OCI-LY1 (cell line): ENCODE measurements around the gene KRT20.

Experiments used
- H2AFZ ChIP-seq: fragments of 200-600 bp; sonication (generic), shearing (Covaris generic); 2 replicates; pipeline ENCODE4 v1.6.0; 2014; ENCODE audit warnings: antibody characterized with exemption, mild to moderate bottlenecking, low read length
- H3F3A ChIP-seq: fragments of 200-600 bp; sonication (generic), shearing (Covaris generic); 2 replicates; pipeline ENCODE4 v1.6.0; 2014; ENCODE audit warnings: mild to moderate bottlenecking, antibody characterized with exemption, low read length, moderate library complexity; ENCODE audit not compliant: insufficient read depth
- H3K27ac ChIP-seq: fragments of 200-600 bp; sonication (generic); 2 replicates; pipeline ENCODE4 v1.5.1; 2014; ENCODE audit warnings: low read length, mixed run types, mild to moderate bottlenecking, low read depth; ENCODE audit not compliant: poor library complexity, severe bottlenecking
- H3K27me3 ChIP-seq: fragments of 200-600 bp; sonication (generic); 2 replicates; pipeline ENCODE4 v1.6.0; 2014; ENCODE audit warnings: antibody characterized with exemption, mild to moderate bottlenecking, low read length, moderate library complexity; ENCODE audit not compliant: insufficient read depth
- H3K36me3 ChIP-seq: fragments of 200-600 bp; sonication (generic); 2 replicates; pipeline ENCODE4 v1.6.1; 2014; ENCODE audit warnings: mild to moderate bottlenecking, antibody characterized with exemption, low read length, moderate library complexity, mixed read lengths; ENCODE audit not compliant: insufficient read depth
- H3K4me1 ChIP-seq: fragments of 200-600 bp; sonication (generic); 2 replicates; pipeline ENCODE4 v1.5.1; 2014; ENCODE audit warnings: mild to moderate bottlenecking, low read length, moderate library complexity; ENCODE audit not compliant: insufficient read depth, severe bottlenecking
- H3K4me2 ChIP-seq: fragments of 200-600 bp; sonication (generic), shearing (Covaris generic); 2 replicates; pipeline ENCODE4 v1.6.1; 2014; ENCODE audit warnings: low read length
- H3K4me3 ChIP-seq: fragments of 200-600 bp; sonication (generic); 2 replicates; pipeline ENCODE4 v1.5.1; 2014; ENCODE audit warnings: low read length, low read depth, mild to moderate bottlenecking, mixed read lengths; ENCODE audit not compliant: poor library complexity, severe bottlenecking
- H3K79me2 ChIP-seq: fragments of 200-600 bp; shearing (Covaris generic); 2 replicates; pipeline ENCODE4 v1.6.1; 2016; ENCODE audit warnings: mixed run types, low read length, mixed read lengths; ENCODE audit not compliant: insufficient read depth
- H3K9ac ChIP-seq: fragments of 200-600 bp; sonication (generic), shearing (Covaris generic); 2 replicates; pipeline ENCODE4 v1.6.1; 2014; ENCODE audit warnings: mild to moderate bottlenecking, low read length, mixed read lengths
- H3K9me2 ChIP-seq: fragments of 200-600 bp; sonication (generic), shearing (Covaris generic); 2 replicates; pipeline ENCODE4 v1.6.1; 2014; ENCODE audit warnings: low read depth, mild to moderate bottlenecking, low read length, mixed read lengths
- H3K9me3 ChIP-seq: fragments of 200-600 bp; shearing (Covaris generic); 2 replicates; pipeline ENCODE4 v1.6.1; 2014; ENCODE audit warnings: low read length, mixed read lengths
- H4K20me1 ChIP-seq: fragments of 200-600 bp; sonication (generic), shearing (Covaris generic); 2 replicates; pipeline ENCODE4 v1.6.0; 2016; ENCODE audit warnings: mild to moderate bottlenecking, low read length; ENCODE audit not compliant: insufficient read depth
- EZH2 ChIP-seq: fragments of 200-600 bp; sonication (generic), shearing (Covaris generic); IDR thresholded peaks from 2 replicates; pipeline ENCODE4 v1.8.0; 2017; ENCODE audit warnings: borderline replicate concordance, mixed run types, mild to moderate bottlenecking, antibody characterized with exemption, low read length, moderate library complexity, mixed read lengths
- TF ChIP-seq, protein P1 (sequence below): fragments of 200-600 bp; sonication (generic), shearing (Covaris generic); IDR thresholded peaks from 2 replicates; pipeline ENCODE4 v1.5.1; 2017; ENCODE audit warnings: mild to moderate bottlenecking, antibody characterized with exemption, low read length, moderate library complexity, mixed read lengths

Gene KRT20

DNA sequence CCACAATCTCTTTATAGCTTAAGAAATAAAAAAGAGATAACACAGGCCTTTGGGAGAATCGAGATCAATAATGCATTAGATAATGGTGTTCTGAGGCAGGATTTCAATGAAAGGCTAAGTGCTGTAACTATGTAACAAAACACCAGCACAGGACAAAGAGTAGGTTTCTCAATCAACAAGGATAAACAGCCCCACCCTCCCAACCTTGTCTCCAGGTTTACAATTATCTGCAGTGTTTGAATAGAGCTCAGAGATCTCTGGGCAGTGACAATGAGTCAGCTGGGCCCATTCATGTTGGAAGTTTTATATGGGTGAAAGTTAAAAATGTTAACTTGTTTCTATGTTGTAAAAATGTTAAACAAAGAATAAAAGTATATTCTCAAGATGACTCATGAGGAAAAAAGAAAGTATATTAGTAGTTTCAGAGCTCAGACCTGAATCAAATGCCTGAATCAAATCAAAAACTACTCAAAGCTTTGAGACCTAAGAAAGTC lies 17.0 kb upstream of the KRT20 start:
- TF ChIP-seq, protein P1, sequence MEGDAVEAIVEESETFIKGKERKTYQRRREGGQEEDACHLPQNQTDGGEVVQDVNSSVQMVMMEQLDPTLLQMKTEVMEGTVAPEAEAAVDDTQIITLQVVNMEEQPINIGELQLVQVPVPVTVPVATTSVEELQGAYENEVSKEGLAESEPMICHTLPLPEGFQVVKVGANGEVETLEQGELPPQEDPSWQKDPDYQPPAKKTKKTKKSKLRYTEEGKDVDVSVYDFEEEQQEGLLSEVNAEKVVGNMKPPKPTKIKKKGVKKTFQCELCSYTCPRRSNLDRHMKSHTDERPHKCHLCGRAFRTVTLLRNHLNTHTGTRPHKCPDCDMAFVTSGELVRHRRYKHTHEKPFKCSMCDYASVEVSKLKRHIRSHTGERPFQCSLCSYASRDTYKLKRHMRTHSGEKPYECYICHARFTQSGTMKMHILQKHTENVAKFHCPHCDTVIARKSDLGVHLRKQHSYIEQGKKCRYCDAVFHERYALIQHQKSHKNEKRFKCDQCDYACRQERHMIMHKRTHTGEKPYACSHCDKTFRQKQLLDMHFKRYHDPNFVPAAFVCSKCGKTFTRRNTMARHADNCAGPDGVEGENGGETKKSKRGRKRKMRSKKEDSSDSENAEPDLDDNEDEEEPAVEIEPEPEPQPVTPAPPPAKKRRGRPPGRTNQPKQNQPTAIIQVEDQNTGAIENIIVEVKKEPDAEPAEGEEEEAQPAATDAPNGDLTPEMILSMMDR = no peak
- TF ChIP-seq EZH2 = no peak
- Histone ChIP-seq H3K4me3 (no peak overlapping the region), H3K27me3 (no peaks in the 10 kb centered on the region), H3K9me2 (no peaks in the 10 kb centered on the region), H3K27ac (no peak overlapping the region), H3K4me1 (no peaks in the 10 kb centered on the region), H4K20me1 (no peaks in the 10 kb centered on the region), H3K79me2 (no peaks in the 10 kb centered on the region), H3F3A (no peaks in the 10 kb centered on the region), H2AFZ (no peak overlapping the region), H3K36me3 (no peaks in the 10 kb centered on the region), H3K9ac (no peak overlapping the region), H3K4me2 (no peak overlapping the region), H3K9me3 (no peaks in the 10 kb centered on the region)

DNA sequence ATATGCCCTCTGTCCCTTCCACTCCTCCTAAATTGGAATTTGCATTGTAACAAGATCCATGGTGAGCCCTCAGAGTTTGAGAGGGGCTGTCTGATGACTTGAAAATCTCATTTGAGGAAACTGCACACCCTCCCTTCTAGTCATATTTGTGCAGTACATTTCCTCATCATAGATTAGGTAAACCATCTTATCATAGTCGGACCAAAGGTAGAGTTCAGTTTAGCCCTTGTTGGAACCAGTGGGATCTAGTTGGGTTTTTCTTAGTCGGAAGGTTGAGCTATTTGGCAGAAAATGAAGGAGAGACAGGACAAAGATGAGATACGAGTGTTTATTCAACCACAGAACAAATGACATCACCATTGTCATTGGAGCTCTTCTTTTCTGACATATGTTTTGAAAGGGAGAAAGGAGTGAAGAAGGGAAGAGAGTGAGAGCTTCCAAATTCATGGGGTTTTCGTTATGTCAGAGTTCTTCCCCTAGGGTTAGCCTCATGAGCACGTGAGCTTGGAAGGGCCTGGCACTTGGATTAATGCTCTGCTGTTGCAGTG lies 15.8 kb upstream of the KRT20 start:
- Histone ChIP-seq H3F3A (no peaks in the 10 kb centered on the region), H3K9ac (no peak overlapping the region), H3K36me3 (no peaks in the 10 kb centered on the region), H3K9me3 (no peaks in the 10 kb centered on the region), H3K4me2 (no peak overlapping the region), H2AFZ (no peak overlapping the region), H4K20me1 (no peaks in the 10 kb centered on the region), H3K9me2 (no peaks in the 10 kb centered on the region), H3K27ac (no peak overlapping the region), H3K4me1 (no peaks in the 10 kb centered on the region), H3K79me2 (no peaks in the 10 kb centered on the region), H3K4me3 (no peak overlapping the region), H3K27me3 (no peaks in the 10 kb centered on the region)
- TF ChIP-seq, protein P1 = no peak
- no peak for TF ChIP-seq EZH2

DNA sequence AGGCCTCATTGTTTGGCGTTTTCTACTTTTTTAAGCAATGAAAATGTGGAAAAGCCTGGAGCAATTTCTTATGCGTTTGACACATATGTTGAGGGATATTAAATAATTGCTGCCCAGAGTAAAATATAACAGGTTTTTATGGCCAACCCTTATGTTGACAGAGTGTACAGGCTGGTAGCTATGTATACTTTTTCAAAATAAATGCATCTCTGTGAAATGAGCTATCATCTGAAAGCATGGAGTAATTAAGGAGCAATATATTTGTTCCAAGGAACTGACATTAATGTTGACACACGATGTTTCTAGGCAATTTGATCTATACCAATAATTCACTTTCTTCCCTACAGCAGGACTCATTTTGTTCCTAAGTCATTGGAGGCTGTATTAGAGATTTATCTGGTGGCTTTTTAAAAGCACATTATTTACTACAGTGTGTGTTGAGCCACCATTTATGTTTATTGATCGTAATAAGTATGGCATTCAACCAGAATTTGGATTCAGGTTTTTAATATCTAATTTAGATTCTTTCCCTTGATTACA lies 11.9 kb upstream of the KRT20 start:
- H3K4me2 ChIP-seq = no peak overlapping the region
- no peak overlapping the region for H2AFZ ChIP-seq
- no peaks in the 10 kb centered on the region for H3K79me2 ChIP-seq
- H3K4me1 ChIP-seq = no peaks in the 10 kb centered on the region
- H3K9me3 ChIP-seq = no peaks in the 10 kb centered on the region
- no peaks in the 10 kb centered on the region for H3F3A ChIP-seq
- no peaks in the 10 kb centered on the region for H3K9me2 ChIP-seq
- no peaks in the 10 kb centered on the region for H3K36me3 ChIP-seq
- TF ChIP-seq, protein P1 = no peak
- no peak for TF ChIP-seq EZH2
- H3K27ac ChIP-seq = no peak overlapping the region
- no peak overlapping the region for H3K4me3 ChIP-seq
- H4K20me1 ChIP-seq = no peaks in the 10 kb centered on the region
- no peak overlapping the region for H3K9ac ChIP-seq
- 0 out of 2 replicates have a peak, but pooled peaks cover 3% of the 10 kb centered on the region for H3K27me3 ChIP-seq
